ENCODE results near the gene CAPN2. TPM values are rescaled to one million over a fixed set of nuclear protein-coding genes. Genes with fewer than 3 reads are reported as not detected.
A peak's percentile ranks its signal among the peaks of the same experiment; 100 is the strongest.

Gene CAPN2
- total RNA-seq, 1 donor from 2014 or later: 120 TPM

GRCh38 chr1:223820515-223820858 is 108.1 kb downstream of the CAPN2 start:
- H3K4me3 Mint-ChIP-seq: no peak overlapping the region
- no peaks in the 10 kb centered on the region for H3K27me3 Mint-ChIP-seq
- H3K27ac Mint-ChIP-seq: peak overlapping the region; percentile 42
- H3K9me3 Mint-ChIP-seq: no peaks in the 10 kb centered on the region
- peaks cover 23% of the 10 kb centered on the region for H3K36me3 Mint-ChIP-seq
- TF ChIP-seq CTCF (conservative IDR thresholded peaks at IDR 0.05): no peak
- DNase-seq (ENCODE audit: extremely low spot score, unreplicated experiment): no peak
- H3K4me1 Mint-ChIP-seq (ENCODE audit: unreplicated experiment): peaks cover 31% of the 10 kb centered on the region

GRCh38 chr1:223820971-223821370 is 108.6 kb downstream of the CAPN2 start:
- Mint-ChIP-seq H3K4me3 (no peak overlapping the region), H3K27me3 (no peaks in the 10 kb centered on the region), H3K4me1 (ENCODE audit: unreplicated experiment) (peaks cover 35% of the 10 kb centered on the region), H3K9me3 (no peaks in the 10 kb centered on the region), H3K36me3 (peaks cover 23% of the 10 kb centered on the region), H3K27ac (peak overlapping the region; percentile 42)
- TF ChIP-seq CTCF (conservative IDR thresholded peaks at IDR 0.05): no peak
- DNase-seq (ENCODE audit: extremely low spot score, unreplicated experiment): no peak

- Mint-ChIP-seq H3K27me3 (no peaks in the 10 kb centered on the region), H3K27ac (no peak overlapping the region), H3K4me1 (ENCODE audit: unreplicated experiment) (peaks cover 50% of the 10 kb centered on the region), H3K9me3 (no peaks in the 10 kb centered on the region), H3K4me3 (no peak overlapping the region), H3K36me3 (peaks cover 19% of the 10 kb centered on the region)
- no peak for TF ChIP-seq CTCF (conservative IDR thresholded peaks at IDR 0.05)
- no peak for DNase-seq (ENCODE audit: extremely low spot score, unreplicated experiment)
Measured at GRCh38 chr1:223824287-223824686, 111.9 kb downstream of the CAPN2 start.

- Mint-ChIP-seq H3K9me3 (no peaks in the 10 kb centered on the region), H3K4me3 (no peak overlapping the region)
Measured at GRCh38 chr1:223824712-223825111, 112.4 kb downstream of the CAPN2 start.

More at GRCh38 chr1:223824712-223825111, 112.4 kb downstream of the CAPN2 start:
- no peak for DNase-seq (ENCODE audit: extremely low spot score, unreplicated experiment)
- Mint-ChIP-seq H3K4me1 (ENCODE audit: unreplicated experiment) (peaks cover 52% of the 10 kb centered on the region), H3K27ac (peak overlapping the region; percentile 75), H3K27me3 (no peaks in the 10 kb centered on the region), H3K36me3 (peaks cover 17% of the 10 kb centered on the region)
- no peak for TF ChIP-seq CTCF (conservative IDR thresholded peaks at IDR 0.05)

Other genes starting within 250 kb of the CAPN2 start
- 0.71 and 2.3 TPM in 2 replicates for gene CAPN8, start 46.8 kb upstream of the CAPN2 start, total RNA-seq (ENCODE audit: low replicate concordance)
- 51.3 and 67.2 TPM in 2 replicates for gene TP53BP2, start 133.4 kb downstream of the CAPN2 start, total RNA-seq (ENCODE audit: low replicate concordance)

Data from type B pancreatic cell (in vitro differentiated cells).